Right forelimb (tissue), 1 donor: ENCODE measurements around the gene MOB4.

ENCODE experiments used
- DNase-seq: peaks from one replicate; pipeline ENCODE4 v3.0.0-alpha.2; 2018

MOB4 gene

GRCh38 chr2:197596766-197597165 is 80.9 kb downstream of the MOB4 start:
- no peak for DNase-seq

- no peak for DNase-seq
These were observed 81.3 kb downstream of the MOB4 start for GRCh38 chr2:197597166-197597565.

GRCh38 chr2:197598450-197598849 is 82.6 kb downstream of the MOB4 start:
- no peak for DNase-seq

- DNase-seq: no peak
These were observed 83.6 kb downstream of the MOB4 start for GRCh38 chr2:197599285-197599965.

GRCh38 chr2:197600306-197600705 is 84.4 kb downstream of the MOB4 start:
- no peak for DNase-seq

GRCh38 chr2:197601726-197602125 is 85.9 kb downstream of the MOB4 start:
- no peak for DNase-seq
